CD4-positive, alpha-beta T cell treated with Interleukin-2 at 100 ng/mL for 4 hours (primary cell): ENCODE measurements around the gene UGT1A7.

Source experiments
- DNase-seq: peaks from one replicate; pipeline ENCODE4 v3.0.0-alpha.2; 2020; ENCODE audit warnings: low spot score

Gene UGT1A7

GRCh38 chr2:233818639-233819621 is 137.2 kb downstream of the UGT1A7 start:
- no peak for DNase-seq

- DNase-seq = no peak
Observed at GRCh38 chr2:233819884-233820773, 138.4 kb downstream of the UGT1A7 start.

GRCh38 chr2:233820774-233821105 is 139.0 kb downstream of the UGT1A7 start:
- DNase-seq = no peak

GRCh38 chr2:233821196-233821595 is 139.5 kb downstream of the UGT1A7 start:
- no peak for DNase-seq

- no peak for DNase-seq
Observed at GRCh38 chr2:233821709-233822100, 140.0 kb downstream of the UGT1A7 start.

GRCh38 chr2:233822101-233822771 is 140.5 kb downstream of the UGT1A7 start:
- DNase-seq = no peak
